Parathyroid adenoma (tissue), 2 donors: Measurements from ENCODE around the gene JAG2.

ENCODE experiments used
- H2AFZ ChIP-seq: fragments of 300-600 bp; sonication (generic); one replicate; pipeline ENCODE4 v1.7.0; 2017; ENCODE audit warnings: antibody characterized with exemption, mild to moderate bottlenecking
- H3K27ac ChIP-seq: fragments of 300-600 bp; sonication (generic); one replicate; pipeline ENCODE4 v1.7.0; 2017
- H3K27me3 ChIP-seq: fragments of 300-600 bp; sonication (generic); one replicate; pipeline ENCODE4 v1.7.0; 2017; ENCODE audit warnings: low read length; ENCODE audit not compliant: control insufficient read depth, insufficient read depth
- H3K36me3 ChIP-seq: fragments of 300-600 bp; sonication (generic); one replicate; pipeline ENCODE4 v1.7.0; 2017; ENCODE audit warnings: low read length; ENCODE audit not compliant: control insufficient read depth, insufficient read depth
- H3K4me1 ChIP-seq: fragments of 300-600 bp; sonication (generic); one replicate; pipeline ENCODE4 v1.7.0; 2017; ENCODE audit warnings: control low read depth
- H3K4me2 ChIP-seq: fragments of 300-600 bp; sonication (generic); one replicate; pipeline ENCODE4 v1.7.0; 2017; ENCODE audit warnings: low read length
- H3K4me3 ChIP-seq: fragments of 300-600 bp; sonication (generic); one replicate; pipeline ENCODE4 v1.7.0; 2017; ENCODE audit warnings: low read depth, low read length
- H3K79me2 ChIP-seq: fragments of 300-600 bp; sonication (generic); one replicate; pipeline ENCODE4 v1.7.0; 2017; ENCODE audit warnings: control low read depth
- H3K9ac ChIP-seq: fragments of 300-600 bp; sonication (generic); one replicate; pipeline ENCODE4 v1.7.0; 2017; ENCODE audit warnings: mild to moderate bottlenecking
- H3K9me3 ChIP-seq: fragments of 300-600 bp; sonication (generic); one replicate; pipeline ENCODE4 v1.7.0; 2017; ENCODE audit warnings: low read length; ENCODE audit not compliant: control insufficient read depth
- TF ChIP-seq, protein P1 (sequence below): fragments of 300-600 bp; sonication (generic); IDR thresholded peaks from one replicate; pipeline ENCODE4 v1.7.0; 2017; ENCODE audit warnings: antibody characterized with exemption, mild to moderate bottlenecking
- donor health status: primary hyperparathyroidism.

JAG2 gene

DNA sequence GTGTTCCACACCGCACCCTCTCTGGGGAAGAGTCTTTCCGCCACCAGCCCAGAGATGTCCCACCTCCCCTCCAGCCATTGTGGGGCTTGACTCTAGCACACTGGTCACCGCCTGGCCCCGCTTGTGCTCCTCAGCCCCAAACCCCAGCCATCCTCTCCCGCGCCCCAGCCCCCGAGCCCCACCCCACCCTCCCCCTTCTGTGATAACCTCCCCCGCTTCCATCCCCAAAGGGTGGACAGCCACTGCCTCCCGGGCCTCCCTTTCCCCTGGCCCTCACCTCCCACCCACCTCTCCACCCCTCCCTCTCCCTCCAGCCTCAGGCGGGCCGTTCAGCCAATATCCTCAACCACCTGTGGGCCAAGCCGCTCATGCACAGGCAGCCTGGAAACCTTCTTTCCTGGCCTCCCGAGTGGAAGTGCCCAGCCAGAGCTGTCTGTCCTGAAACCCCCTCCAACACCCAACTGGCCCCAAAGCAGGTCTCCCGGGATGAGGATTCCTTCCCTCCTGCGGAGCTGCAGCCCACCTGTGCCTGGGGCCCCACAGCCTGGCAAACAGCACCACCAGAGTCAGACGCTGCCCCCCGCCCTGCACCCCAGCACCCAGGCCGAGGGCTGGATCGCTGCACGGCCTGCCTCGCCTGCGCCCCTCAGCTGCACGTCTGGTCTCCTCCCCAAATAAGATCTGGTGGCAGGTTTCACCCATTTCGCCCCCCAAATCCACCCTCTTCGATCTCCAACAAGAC, 39.6 kb upstream of the JAG2 start:
- H3K27me3 ChIP-seq: no peaks in the 10 kb centered on the region
- H3K79me2 ChIP-seq: no peaks in the 10 kb centered on the region
- H2AFZ ChIP-seq: no peak overlapping the region
- H3K4me2 ChIP-seq: no peak overlapping the region
- no peaks in the 10 kb centered on the region for H3K9me3 ChIP-seq
- H3K4me1 ChIP-seq: peaks cover 27% of the 10 kb centered on the region
- TF ChIP-seq, protein P1, sequence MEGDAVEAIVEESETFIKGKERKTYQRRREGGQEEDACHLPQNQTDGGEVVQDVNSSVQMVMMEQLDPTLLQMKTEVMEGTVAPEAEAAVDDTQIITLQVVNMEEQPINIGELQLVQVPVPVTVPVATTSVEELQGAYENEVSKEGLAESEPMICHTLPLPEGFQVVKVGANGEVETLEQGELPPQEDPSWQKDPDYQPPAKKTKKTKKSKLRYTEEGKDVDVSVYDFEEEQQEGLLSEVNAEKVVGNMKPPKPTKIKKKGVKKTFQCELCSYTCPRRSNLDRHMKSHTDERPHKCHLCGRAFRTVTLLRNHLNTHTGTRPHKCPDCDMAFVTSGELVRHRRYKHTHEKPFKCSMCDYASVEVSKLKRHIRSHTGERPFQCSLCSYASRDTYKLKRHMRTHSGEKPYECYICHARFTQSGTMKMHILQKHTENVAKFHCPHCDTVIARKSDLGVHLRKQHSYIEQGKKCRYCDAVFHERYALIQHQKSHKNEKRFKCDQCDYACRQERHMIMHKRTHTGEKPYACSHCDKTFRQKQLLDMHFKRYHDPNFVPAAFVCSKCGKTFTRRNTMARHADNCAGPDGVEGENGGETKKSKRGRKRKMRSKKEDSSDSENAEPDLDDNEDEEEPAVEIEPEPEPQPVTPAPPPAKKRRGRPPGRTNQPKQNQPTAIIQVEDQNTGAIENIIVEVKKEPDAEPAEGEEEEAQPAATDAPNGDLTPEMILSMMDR: no peak
- no peaks in the 10 kb centered on the region for H3K36me3 ChIP-seq
- no peak overlapping the region for H3K9ac ChIP-seq
- H3K27ac ChIP-seq: no peak overlapping the region
- H3K4me3 ChIP-seq: no peak overlapping the region

DNA sequence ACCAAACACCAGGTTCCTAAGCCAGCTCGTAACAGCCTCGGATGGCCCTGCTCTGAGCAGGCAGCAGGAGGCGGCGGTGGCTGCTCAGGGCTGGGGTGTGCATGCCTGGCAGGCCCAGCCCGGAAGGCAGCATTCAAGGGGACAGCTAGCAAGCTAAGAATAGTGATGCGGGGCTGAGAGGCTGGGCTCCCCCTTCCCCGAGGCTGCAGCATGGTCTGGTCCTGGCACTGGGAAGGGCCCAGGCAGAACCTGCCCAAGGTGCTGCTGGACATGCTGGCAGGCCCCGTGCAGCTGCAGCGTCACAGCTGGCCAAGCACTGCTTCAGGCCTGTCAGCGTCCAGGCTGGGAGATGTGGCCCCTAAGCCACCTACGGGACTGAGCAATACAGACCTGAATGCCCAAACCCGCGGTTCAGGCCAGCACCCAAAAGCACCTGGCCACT, 38.9 kb upstream of the JAG2 start:
- H3K79me2 ChIP-seq: no peaks in the 10 kb centered on the region
- H3K9me3 ChIP-seq: no peaks in the 10 kb centered on the region
- no peak overlapping the region for H3K4me3 ChIP-seq
- no peak overlapping the region for H3K4me2 ChIP-seq
- H3K27ac ChIP-seq: no peak overlapping the region
- H2AFZ ChIP-seq: no peak overlapping the region
- TF ChIP-seq, protein P1: no peak
- H3K4me1 ChIP-seq: peaks cover 29% of the 10 kb centered on the region
- no peak overlapping the region for H3K9ac ChIP-seq
- H3K27me3 ChIP-seq: no peaks in the 10 kb centered on the region
- H3K36me3 ChIP-seq: no peaks in the 10 kb centered on the region

DNA sequence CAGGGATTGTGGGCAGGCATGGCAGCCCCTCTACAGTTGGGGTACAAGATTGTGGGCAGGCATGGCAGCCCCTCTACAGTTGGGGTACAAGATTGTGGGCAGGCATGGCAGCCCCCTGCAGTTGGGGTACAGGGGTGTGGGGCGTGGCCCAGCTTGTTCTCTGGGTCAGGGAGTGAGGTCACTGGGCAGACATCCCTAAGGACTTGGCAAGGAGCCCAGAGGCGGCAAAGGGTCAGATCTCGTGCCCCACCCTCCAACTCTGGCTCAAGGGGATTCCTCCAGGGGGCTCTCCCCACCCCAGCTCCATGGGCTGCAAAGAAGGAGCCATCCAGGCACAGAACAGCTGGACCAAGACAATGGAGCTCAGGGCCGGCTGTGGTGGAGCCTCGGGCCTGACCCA, 38.3 kb upstream of the JAG2 start:
- Histone ChIP-seq H3K9me3 (no peaks in the 10 kb centered on the region), H3K4me1 (peaks cover 29% of the 10 kb centered on the region), H3K27me3 (no peaks in the 10 kb centered on the region), H3K79me2 (no peaks in the 10 kb centered on the region), H2AFZ (no peak overlapping the region), H3K9ac (no peak overlapping the region), H3K27ac (no peak overlapping the region), H3K4me3 (no peak overlapping the region), H3K4me2 (no peak overlapping the region), H3K36me3 (no peaks in the 10 kb centered on the region)
- TF ChIP-seq, protein P1: no peak

DNA sequence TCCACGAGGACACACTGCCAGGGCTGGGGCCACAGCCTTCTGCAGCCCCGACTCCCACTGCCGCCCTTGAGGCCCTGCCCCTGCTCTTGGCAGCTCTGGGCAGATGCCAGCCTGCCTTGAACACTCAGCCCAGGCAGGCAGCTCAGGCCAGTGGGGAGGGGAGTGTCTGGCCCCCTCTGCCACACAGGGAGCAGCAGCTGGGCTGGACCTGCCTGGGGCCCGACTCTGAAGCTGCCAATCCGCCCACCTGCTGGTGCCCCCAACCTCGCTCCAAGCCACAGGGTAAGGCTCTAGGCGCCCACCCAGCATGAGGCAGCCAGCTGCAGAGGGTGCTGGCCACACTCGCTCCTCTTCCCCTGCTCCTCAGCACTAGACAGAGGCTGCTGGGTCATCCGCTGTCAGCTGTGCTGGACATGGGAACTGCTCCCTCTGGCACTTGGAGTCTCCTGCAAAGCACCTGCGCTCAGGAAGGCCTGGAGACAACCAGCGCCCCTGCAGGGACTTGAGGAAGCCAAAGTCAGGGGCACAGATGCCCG, 37.2 kb upstream of the JAG2 start:
- no peaks in the 10 kb centered on the region for H3K36me3 ChIP-seq
- no peak overlapping the region for H3K4me2 ChIP-seq
- H2AFZ ChIP-seq: no peak overlapping the region
- no peaks in the 10 kb centered on the region for H3K27me3 ChIP-seq
- no peaks in the 10 kb centered on the region for H3K79me2 ChIP-seq
- TF ChIP-seq, protein P1: no peak
- H3K4me1 ChIP-seq: peaks cover 29% of the 10 kb centered on the region
- no peak overlapping the region for H3K27ac ChIP-seq
- H3K9ac ChIP-seq: no peak overlapping the region
- H3K9me3 ChIP-seq: no peaks in the 10 kb centered on the region
- H3K4me3 ChIP-seq: no peak overlapping the region
